GM12878 (cell line): ENCODE data around the gene CRYGS. TPM values are rescaled to one million over a fixed set of nuclear protein-coding genes. Genes with fewer than 3 reads are reported as not detected.
A peak's percentile ranks its signal among the peaks of the same experiment; 100 is the strongest.

ENCODE experiments used
- ASH2L ChIP-seq: fragments of 300-600, 200-600 bp; sonication (generic); IDR thresholded peaks from 2 replicates; pipeline ENCODE4 v1.6.1; 2017; ENCODE audit warnings: low read depth, mild to moderate bottlenecking, borderline replicate concordance
- CBX3 ChIP-seq: fragments of 200-600 bp; sonication (generic); IDR thresholded peaks from 2 replicates; pipeline ENCODE4 v1.6.1; 2016; ENCODE audit warnings: low read depth, borderline replicate concordance
- CHD1 ChIP-seq: IDR thresholded peaks from 2 replicates; pipeline ENCODE4 v1.6.1; 2012; ENCODE audit warnings: low read depth, low read length, improper control_type of control experiment
- E2F4 ChIP-seq: IDR thresholded peaks from 2 replicates; pipeline ENCODE4 v1.6.1; 2012; ENCODE audit warnings: low read depth, low read length, improper control_type of control experiment
- E2F8 ChIP-seq: fragments of 450-650 bp; IDR thresholded peaks from 2 replicates; pipeline ENCODE4 v1.6.1; 2018; ENCODE audit warnings: mild to moderate bottlenecking, low read depth, moderate library complexity; ENCODE audit not compliant: partially characterized antibody
- HSF1 ChIP-seq: fragments of 150-350 bp; IDR thresholded peaks from 2 replicates; pipeline ENCODE4 v1.6.1; 2014; ENCODE audit warnings: mild to moderate bottlenecking, low read depth, low read length
- IRF4 ChIP-seq: IDR thresholded peaks from 2 replicates; pipeline ENCODE4 v1.6.1; 2011; ENCODE audit warnings: low read depth, low read length
- MLLT1 ChIP-seq: fragments of 450-650 bp; IDR thresholded peaks from 2 replicates; pipeline ENCODE4 v1.6.1; 2016; ENCODE audit warnings: mild to moderate bottlenecking
- MTA3 ChIP-seq: IDR thresholded peaks from 2 replicates; pipeline ENCODE4 v1.6.1; 2012; ENCODE audit warnings: low read length, inconsistent platforms, borderline replicate concordance
- PAX5 ChIP-seq: IDR thresholded peaks from 2 replicates; pipeline ENCODE4 v1.6.1; 2011; ENCODE audit warnings: low read depth, low read length, borderline replicate concordance
- STAT1 ChIP-seq: fragments of 450-650 bp; conservative IDR thresholded peaks from 2 replicates; pipeline ENCODE4 v1.6.1; 2014; ENCODE audit warnings: antibody characterized with exemption, mild to moderate bottlenecking
- TBL1XR1 ChIP-seq: IDR thresholded peaks from 2 replicates; pipeline ENCODE4 v1.6.1; 2012; ENCODE audit warnings: low read depth, low read length, improper control_type of control experiment
- TCF3 ChIP-seq: IDR thresholded peaks from 2 replicates; pipeline ENCODE4 v1.6.1; 2012; ENCODE audit warnings: low read depth, mild to moderate bottlenecking, low read length, borderline replicate concordance; ENCODE audit not compliant: insufficient read depth
- USF1 ChIP-seq: IDR thresholded peaks from 2 replicates; pipeline ENCODE4 v1.6.1; 2011; ENCODE audit warnings: borderline replicate concordance, low read depth, mild to moderate bottlenecking, moderate library complexity, mixed read lengths, low read length; ENCODE audit not compliant: insufficient read depth; ENCODE audit errors: extremely low read length
- ZBTB40 ChIP-seq: fragments of 450-650 bp; IDR thresholded peaks from 2 replicates; pipeline ENCODE4 v1.6.1; 2016; ENCODE audit warnings: mild to moderate bottlenecking, moderate library complexity, borderline replicate concordance
- ZNF217 ChIP-seq: fragments of 450-650 bp; IDR thresholded peaks from 2 replicates; pipeline ENCODE4 v1.6.1; 2017; ENCODE audit warnings: antibody characterized with exemption, mild to moderate bottlenecking
- ZNF24 ChIP-seq: fragments of 450-650 bp; IDR thresholded peaks from 2 replicates; pipeline ENCODE4 v1.6.1; 2017; ENCODE audit warnings: antibody characterized with exemption, mild to moderate bottlenecking
- ZSCAN29 ChIP-seq: fragments of 450-650 bp; IDR thresholded peaks from 2 replicates; pipeline ENCODE4 v1.6.1; 2017; ENCODE audit warnings: mild to moderate bottlenecking, moderate library complexity
- polyA plus RNA-seq, 11 experiments: library from polyadenylated mRNA; depleted of rRNA in 4 of 11; unstranded in 6 of 11; stranded (reverse) in 5 of 11; fragments of >200 nt; fragmentation: Nextera tagmentation in 4 of 11; fragmentation: Illumina TruSeq in 1 of 11; extraction: Ambion mirVana in 4 of 11; extraction: Trizol in 1 of 11; gene quantifications; 1 replicate in 1 of 11; 2 replicates in 10 of 11; pipeline versions ENCODE4 v1.2.1 to v1.2.3, GENCODE V29; 2011 to 2016; ENCODE audit warnings: inconsistent platforms in 2 of 11, missing spikeins in 2 of 11, low read depth in 1 of 11
- total RNA-seq, 4 experiments: library from RNA; depleted of rRNA in 3 of 4; stranded (reverse); fragments of >200 nt in 3 of 4; fragmentation: Illumina TruSeq in 1 of 4; extraction: Trizol in 1 of 4; gene quantifications; 2 replicates each; pipeline versions ENCODE4 v1.2.1 to v1.2.3, GENCODE V29; 2013 to 2021

The CRYGS gene
- total and polyA plus RNA-seq, 10 of the 15 experiments (the other 5 are each of a cell fraction or from before 2014, with no cell fraction given): 1.1 to 6.0 (median 2.5) TPM

- peak; percentile 41; the same call in 1 of the 2 replicates for TF ChIP-seq MLLT1
- no peak for TF ChIP-seq USF1
- no peak for TF ChIP-seq HSF1
- no peak for TF ChIP-seq ZNF24
- no peak for TF ChIP-seq MTA3
- no peak for TF ChIP-seq CHD1
- TF ChIP-seq STAT1: no peak
- peak; percentile 68; the same call in 1 of the 2 replicates for TF ChIP-seq PAX5
- no peak for TF ChIP-seq ZNF217
- TF ChIP-seq CBX3: no peak
- TF ChIP-seq ASH2L: no peak
- peak; percentile 99 for TF ChIP-seq ZBTB40
- TF ChIP-seq E2F8: no peak
- peak; percentile 45; the same call in 1 of the 2 replicates for TF ChIP-seq TBL1XR1
- TF ChIP-seq IRF4: no peak; the same call in 1 of the 2 replicates
- no peak for TF ChIP-seq TCF3
- TF ChIP-seq ZSCAN29: no peak
- no peak for TF ChIP-seq E2F4
Observed at GRCh38 chr3:186534113-186534669, 10.0 kb downstream of the CRYGS start (continued).
